Nephron progenitor cell (in vitro differentiated cells): ENCODE measurements around the gene LENEP.
A peak's percentile ranks its signal among the peaks of the same experiment; 100 is the strongest.

Experiments used
- DNase-seq: peaks from one replicate; pipeline ENCODE4 v3.0.0; 2021
- H3K27ac Mint-ChIP-seq: 2 replicates; pipeline ENCODE4 v1.8.0; 2021; ENCODE audit warnings: mild to moderate bottlenecking, moderate library complexity, mixed read lengths
- H3K27me3 Mint-ChIP-seq: 2 replicates; pipeline ENCODE4 v1.8.0; 2021; ENCODE audit warnings: mild to moderate bottlenecking, low read depth, mixed read lengths; ENCODE audit not compliant: poor library complexity
- H3K36me3 Mint-ChIP-seq: 2 replicates; pipeline ENCODE4 v1.8.0; 2021; ENCODE audit warnings: low read depth, mixed read lengths
- H3K4me1 Mint-ChIP-seq: 2 replicates; pipeline ENCODE4 v1.8.0; 2021; ENCODE audit warnings: mixed read lengths
- H3K4me3 Mint-ChIP-seq: 2 replicates; pipeline ENCODE4 v1.8.0; 2021; ENCODE audit warnings: mild to moderate bottlenecking, moderate library complexity, mixed read lengths
- H3K9me3 Mint-ChIP-seq: 2 replicates; pipeline ENCODE4 v1.8.0; 2021; ENCODE audit warnings: mild to moderate bottlenecking, moderate library complexity, mixed read lengths
- TF ChIP-seq, protein P1 (sequence below): fragments of 200-600 bp; sonication (generic); IDR thresholded peaks from 2 replicates; pipeline ENCODE4 v1.5.0; 2021; ENCODE audit warnings: antibody characterized with exemption

Gene LENEP

DNA sequence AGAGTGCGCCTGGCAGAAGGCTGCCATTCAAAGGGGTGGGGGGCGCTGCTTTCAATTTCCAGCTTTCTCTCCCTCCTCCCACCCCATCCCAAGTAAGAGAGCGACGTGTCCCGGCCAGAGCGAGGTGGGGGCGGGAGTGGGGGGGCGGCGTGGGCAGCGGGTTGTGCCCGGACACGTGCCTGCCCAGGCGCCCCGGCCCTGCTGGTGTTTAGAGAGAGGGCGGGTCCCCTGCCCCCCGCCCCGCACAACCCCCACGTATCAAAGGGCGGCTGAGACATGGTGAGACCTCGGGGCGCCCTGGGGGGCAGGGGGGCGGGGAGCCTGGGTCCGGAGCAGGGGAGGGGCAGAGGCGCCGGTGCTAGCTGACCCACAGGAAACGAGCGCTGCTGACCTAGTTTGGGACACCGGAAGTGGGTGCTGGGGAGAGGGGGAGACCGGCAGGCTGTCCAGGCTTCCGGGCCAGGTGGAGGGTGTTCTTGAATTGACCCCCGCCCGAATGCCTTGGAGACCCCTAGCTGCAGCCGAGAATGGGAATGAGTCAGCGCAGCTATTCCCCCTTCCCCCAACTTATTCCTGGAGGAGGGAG lies 10.5 kb downstream of the LENEP start:
- Mint-ChIP-seq H3K9me3 (no peaks in the 10 kb centered on the region), H3K36me3 (no peaks in the 10 kb centered on the region), H3K4me1 (peaks cover 39% of the 10 kb centered on the region), H3K4me3 (peak overlapping the region; percentile 94), H3K27ac (no peak overlapping the region), H3K27me3 (peaks cover 1% of the 10 kb centered on the region)
- DNase-seq, result peak; percentile 48
- TF ChIP-seq, protein P1, sequence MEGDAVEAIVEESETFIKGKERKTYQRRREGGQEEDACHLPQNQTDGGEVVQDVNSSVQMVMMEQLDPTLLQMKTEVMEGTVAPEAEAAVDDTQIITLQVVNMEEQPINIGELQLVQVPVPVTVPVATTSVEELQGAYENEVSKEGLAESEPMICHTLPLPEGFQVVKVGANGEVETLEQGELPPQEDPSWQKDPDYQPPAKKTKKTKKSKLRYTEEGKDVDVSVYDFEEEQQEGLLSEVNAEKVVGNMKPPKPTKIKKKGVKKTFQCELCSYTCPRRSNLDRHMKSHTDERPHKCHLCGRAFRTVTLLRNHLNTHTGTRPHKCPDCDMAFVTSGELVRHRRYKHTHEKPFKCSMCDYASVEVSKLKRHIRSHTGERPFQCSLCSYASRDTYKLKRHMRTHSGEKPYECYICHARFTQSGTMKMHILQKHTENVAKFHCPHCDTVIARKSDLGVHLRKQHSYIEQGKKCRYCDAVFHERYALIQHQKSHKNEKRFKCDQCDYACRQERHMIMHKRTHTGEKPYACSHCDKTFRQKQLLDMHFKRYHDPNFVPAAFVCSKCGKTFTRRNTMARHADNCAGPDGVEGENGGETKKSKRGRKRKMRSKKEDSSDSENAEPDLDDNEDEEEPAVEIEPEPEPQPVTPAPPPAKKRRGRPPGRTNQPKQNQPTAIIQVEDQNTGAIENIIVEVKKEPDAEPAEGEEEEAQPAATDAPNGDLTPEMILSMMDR, result no peak

DNA sequence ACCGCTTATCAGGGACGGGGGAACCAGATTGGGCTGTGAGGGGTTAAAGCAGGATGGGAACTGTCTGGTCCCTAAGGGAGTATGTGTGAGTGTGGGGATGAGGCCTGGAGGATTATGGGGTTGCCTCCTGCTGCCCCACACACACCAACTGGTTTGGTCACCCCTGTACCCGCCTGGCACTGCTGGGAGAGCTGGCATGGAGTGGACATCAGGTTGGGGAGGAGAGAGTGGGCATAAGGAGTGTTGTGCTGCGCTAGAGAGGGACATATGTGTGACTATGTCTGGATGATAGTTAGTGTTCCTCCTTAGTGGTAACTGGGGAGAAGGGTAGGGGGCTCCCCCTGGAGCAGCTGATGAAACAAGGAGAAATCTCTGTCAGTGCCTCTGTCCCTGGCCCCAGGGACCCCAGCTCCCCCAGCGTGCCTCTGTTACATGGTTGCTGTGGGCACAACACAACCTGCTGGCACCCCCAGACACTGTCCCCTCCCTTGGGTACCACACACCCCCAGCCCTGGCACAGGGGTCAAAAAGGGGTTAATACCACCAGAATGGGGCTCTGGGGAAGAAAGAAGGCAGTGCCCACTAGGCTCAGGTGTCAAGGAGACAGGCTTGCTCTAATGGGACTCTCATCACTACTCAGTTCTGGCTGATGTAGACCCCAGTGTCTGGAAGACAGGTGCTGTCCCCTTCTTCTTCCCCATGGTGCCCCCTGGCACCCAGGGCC lies 11.1 kb downstream of the LENEP start:
- no peak overlapping the region for H3K27ac Mint-ChIP-seq
- peaks cover 42% of the 10 kb centered on the region for H3K4me1 Mint-ChIP-seq
- H3K4me3 Mint-ChIP-seq, result peak overlapping the region; percentile 80
- peaks cover 3% of the 10 kb centered on the region for H3K27me3 Mint-ChIP-seq
- TF ChIP-seq, protein P1, result no peak
- H3K9me3 Mint-ChIP-seq, result no peaks in the 10 kb centered on the region
- H3K36me3 Mint-ChIP-seq, result no peaks in the 10 kb centered on the region
- no peak for DNase-seq

DNA sequence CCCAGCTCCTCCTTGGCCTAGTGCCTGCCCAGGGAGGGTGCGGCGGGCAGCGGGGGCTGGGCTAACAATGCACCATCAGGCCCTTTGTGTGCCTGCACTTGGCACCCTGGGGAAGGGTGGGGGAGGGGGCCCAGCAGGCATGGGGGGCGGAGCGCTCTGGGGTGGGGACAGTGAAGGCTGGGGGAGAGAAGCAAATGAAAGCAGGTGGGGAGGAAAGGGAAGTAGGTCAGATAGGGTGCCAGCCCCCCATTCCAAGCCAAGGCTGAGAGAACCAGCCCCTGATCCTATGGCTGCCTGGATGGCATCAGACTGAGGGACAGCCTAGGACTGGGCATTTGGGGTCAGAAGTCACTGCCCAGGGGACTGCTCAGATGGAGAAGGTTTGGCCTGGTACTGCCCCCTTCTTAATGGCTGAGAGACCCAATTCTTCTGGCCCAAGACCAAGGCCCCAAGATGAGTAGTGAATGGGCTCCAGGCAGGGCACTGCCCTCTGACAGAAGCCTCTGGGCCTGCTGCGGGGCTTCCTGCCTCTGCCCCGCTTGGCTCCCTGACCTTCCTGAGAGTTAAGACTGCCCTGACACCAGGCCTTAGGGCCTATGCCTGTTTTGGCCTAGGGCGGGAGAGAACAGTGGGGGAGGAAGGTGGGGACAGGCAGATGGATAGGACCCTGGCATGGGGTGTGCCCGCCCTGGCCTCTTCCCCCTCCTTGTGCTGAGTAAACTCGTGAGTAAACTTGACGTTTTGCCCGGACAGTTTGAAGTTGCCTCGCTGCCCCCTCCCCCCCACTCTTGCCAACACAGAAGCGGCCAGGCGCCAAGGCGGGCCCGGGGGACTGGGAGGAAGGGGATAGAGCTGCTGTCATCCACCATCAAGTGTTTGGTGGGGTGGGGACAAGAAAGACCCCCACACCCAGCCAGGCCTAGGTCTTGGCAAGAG lies 12.0 kb downstream of the LENEP start:
- Mint-ChIP-seq H3K4me3 (no peak overlapping the region), H3K27ac (no peak overlapping the region), H3K27me3 (peaks cover 7% of the 10 kb centered on the region), H3K4me1 (peaks cover 42% of the 10 kb centered on the region), H3K9me3 (no peaks in the 10 kb centered on the region), H3K36me3 (no peaks in the 10 kb centered on the region)
- no peak for DNase-seq
- TF ChIP-seq, protein P1, result no peak

DNA sequence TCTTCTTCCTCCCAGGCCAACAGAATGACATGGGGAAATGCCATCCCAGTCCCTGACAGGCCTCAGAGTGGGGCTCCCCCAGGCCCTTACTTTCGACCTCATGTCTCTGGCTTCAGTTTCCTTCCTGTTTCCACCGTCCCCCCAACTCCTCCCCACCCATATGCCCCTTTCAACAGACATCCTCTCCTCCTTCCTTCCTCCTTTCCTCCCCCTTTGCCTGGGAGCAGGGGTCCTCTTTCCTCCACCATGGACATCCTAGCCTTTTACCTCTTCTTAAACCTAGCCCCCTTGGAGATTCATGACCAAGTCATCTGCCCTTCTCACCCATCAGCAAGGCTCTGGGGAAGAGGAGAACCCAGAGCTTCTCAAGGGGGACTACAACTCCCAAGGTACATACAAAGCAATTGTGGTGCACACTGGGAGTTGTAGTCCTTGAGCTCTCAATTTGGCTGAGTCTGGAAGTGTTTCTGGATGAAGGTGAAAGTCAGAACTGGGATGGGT lies 13.3 kb downstream of the LENEP start:
- H3K36me3 Mint-ChIP-seq, result no peaks in the 10 kb centered on the region
- TF ChIP-seq, protein P1, result no peak
- H3K27me3 Mint-ChIP-seq, result peaks cover 7% of the 10 kb centered on the region
- H3K9me3 Mint-ChIP-seq, result no peaks in the 10 kb centered on the region
- no peak for DNase-seq
- peaks cover 48% of the 10 kb centered on the region for H3K4me1 Mint-ChIP-seq
- H3K27ac Mint-ChIP-seq, result no peak overlapping the region
- H3K4me3 Mint-ChIP-seq, result no peak overlapping the region

DNA sequence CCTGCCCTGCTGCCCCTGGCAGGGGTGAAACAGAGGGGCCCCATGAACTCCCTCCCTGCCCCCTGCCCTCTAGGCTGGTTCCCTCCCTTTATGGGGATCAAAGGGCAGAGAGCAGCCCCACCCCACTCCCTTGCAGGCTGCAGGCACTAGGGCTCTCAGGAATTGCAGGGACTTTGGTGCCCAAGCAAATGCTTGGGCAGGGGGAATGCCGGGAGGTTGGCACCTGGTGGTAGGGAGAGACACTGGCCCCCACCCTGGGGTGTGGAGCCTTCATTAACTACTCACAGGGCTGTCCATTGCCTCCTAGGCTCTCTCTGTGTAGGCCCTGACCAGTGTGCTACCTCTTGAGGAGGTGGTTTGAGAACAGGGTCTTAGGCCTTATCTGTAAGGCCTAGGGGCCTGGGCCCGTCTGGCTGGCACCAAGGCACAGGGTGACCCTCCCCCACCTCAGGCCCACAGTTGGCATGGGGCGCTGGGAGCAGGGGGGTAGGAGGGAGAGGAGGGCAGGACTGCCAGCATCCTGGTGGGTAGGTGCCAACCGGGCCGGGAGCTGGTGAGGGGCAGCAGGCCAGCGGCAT lies 14.0 kb downstream of the LENEP start:
- Mint-ChIP-seq H3K4me1 (peaks cover 55% of the 10 kb centered on the region), H3K27ac (no peak overlapping the region), H3K27me3 (peaks cover 9% of the 10 kb centered on the region), H3K36me3 (no peaks in the 10 kb centered on the region), H3K4me3 (no peak overlapping the region), H3K9me3 (no peaks in the 10 kb centered on the region)
- DNase-seq, result no peak
- TF ChIP-seq, protein P1, result no peak
